A549 (cell line): ENCODE results near the gene PITX1.

Experiments used
- NPAS2 ChIP-seq: fragments of 250-450 bp; sonication (Bioruptor Pico); IDR thresholded peaks from 2 replicates; pipeline ENCODE4 v1.8.0; 2022; ENCODE audit warnings: mild to moderate bottlenecking, moderate library complexity, borderline replicate concordance
- TF ChIP-seq, protein P1 (sequence below): fragments of >200 bp; sonication (Bioruptor Twin); formaldehyde crosslinking; IDR thresholded peaks from 3 replicates; pipeline ENCODE4 v1.5.1; 2016

DNA sequence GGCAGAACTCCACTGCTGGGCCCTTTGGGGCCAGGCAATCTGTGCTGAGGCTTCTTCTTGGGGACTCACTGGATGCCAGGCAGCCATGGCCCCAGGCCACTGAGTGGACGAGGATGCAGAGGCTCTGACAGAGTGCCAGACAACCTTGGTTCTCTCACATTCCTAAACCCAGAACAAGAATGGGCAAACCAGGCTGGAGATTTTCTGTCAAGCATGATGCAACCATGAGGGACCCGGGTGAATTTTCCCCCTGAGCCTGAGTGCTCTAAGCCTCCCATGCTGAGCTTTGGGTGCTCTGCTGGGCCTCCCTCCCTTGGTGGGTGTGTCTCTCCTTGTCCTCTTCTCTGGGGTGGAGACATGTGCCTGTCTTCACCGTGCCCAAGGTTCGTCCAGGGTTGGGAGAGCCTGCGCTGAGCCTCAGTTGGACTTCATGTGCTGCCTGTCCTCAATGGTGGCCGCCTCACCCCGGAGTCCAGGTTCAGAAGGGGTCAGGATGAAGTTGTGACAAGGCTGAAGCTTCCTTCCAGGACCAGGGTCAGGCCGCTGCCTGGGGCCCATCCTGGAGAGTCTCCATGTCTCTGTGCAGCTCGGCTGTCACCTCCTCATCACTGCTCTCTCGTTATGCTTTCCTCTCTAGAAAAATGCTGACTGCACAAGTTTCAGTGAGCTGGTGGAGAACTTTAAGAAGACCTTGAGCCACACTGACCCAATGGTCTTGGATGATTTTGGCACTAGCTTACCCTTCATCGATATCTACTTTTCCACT, 24.1 kb downstream of the PITX1 start:
- TF ChIP-seq, protein P1, sequence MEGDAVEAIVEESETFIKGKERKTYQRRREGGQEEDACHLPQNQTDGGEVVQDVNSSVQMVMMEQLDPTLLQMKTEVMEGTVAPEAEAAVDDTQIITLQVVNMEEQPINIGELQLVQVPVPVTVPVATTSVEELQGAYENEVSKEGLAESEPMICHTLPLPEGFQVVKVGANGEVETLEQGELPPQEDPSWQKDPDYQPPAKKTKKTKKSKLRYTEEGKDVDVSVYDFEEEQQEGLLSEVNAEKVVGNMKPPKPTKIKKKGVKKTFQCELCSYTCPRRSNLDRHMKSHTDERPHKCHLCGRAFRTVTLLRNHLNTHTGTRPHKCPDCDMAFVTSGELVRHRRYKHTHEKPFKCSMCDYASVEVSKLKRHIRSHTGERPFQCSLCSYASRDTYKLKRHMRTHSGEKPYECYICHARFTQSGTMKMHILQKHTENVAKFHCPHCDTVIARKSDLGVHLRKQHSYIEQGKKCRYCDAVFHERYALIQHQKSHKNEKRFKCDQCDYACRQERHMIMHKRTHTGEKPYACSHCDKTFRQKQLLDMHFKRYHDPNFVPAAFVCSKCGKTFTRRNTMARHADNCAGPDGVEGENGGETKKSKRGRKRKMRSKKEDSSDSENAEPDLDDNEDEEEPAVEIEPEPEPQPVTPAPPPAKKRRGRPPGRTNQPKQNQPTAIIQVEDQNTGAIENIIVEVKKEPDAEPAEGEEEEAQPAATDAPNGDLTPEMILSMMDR: no peak
- TF ChIP-seq NPAS2 (CRISPR knock-in tag): no peak
